ENCODE measurements around the gene PADI2.

The PADI2 gene

DNA sequence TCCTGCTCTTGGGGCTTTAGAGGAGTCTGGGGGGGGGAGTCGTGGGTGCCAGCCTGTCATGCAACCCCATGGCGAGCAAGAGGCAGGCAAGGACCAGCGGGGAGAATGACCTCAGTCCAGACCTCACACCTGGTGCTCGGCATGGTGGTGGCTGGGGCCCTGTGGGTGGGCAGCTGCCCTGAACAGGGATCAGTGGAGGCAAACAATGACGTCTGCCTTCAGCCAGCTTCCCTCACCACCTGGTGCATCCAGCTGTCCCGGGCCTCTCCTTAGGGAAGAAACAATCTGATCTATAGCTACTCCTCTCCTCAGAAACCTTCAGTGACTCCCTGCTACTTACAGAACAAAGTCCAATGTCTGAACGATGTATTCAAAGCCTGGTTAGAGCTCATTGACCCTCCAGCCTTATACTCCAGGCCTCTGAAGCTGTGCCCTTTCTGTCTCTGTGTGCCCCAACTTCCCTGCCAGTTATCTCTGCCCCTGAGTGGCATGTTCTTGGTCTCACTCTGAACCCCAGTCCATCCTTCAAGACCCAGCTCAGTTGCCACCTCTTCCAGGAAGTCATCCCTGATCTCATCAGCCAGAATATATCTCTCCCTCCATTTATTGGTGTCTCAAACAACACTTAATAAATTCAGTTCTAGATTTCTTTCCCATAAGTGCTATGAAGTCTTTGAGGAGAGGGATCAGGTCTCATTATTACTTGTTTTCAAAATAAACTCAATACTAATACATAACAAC is 6.6 kb downstream of the PADI2 start:
- DNase-seq: no peak

DNA sequence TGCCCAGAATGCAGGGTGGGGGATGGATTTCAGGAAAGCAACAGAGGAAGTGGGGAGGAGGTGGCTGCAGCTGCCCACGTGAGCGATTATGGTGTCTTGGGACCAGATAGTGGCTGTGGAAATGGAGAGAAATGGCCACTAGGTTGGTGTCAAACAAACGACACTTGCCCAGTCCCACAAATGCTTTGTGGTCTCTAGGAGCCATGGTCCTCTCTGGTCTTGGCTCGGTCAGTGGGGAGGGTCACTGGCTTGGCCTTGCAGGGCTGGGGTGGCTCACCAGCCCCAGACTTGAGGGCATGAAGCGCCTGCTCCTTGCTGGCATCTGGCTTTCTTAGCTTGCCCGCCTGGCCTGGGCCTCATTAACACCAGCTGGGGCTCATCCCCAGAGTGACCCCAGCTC is 7.2 kb downstream of the PADI2 start:
- DNase-seq: no peak

DNA sequence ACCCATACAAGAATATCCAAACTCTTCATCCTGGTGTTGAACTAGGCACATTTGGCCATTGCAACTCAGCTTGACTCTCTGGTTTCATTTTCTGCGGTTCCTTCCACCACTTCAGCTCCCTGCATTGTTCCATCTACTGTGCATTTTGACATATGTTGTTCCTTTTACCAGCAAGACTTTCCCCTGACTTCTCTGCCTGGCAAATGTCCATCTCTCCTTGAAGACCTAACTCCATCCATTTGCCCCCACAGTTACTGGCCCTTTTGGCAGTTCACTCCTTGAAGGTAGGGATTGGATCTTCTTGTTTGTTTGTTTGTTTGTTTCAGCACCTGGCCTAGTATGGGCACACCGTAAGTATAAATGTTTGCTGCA is 8.7 kb downstream of the PADI2 start:
- DNase-seq: no peak

DNA sequence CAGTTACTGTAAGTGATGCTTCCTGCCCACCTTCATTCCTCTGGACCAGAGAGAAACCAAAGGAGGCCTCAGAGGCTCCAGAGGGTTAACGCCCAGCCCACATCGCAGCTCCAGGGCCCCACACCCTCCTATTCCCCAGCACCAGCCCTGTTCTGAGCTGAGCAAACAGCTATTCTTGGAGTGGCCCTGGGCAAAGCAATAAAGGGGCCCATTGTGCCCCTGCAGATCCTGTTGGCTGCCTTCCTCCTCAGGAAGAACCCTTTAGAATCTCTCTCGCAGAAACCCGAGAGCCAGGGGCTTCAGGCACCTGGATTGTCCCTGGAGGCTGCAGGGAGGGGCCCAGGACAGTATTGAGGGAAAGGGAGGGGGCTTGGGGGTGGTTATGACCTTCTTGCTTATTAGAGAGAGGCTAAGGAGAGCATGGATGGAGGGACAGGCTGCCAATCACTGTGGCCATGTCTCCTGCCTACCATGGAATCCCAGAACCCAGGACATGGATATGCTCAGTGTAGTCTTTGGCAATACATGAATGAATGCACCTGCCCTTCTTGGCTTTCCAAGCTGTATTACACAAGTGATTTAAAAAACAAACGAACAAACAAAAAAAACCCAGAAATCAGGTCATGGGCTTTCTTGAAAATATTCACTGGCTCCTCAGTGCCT is 9.2 kb downstream of the PADI2 start:
- DNase-seq: no peak

DNA sequence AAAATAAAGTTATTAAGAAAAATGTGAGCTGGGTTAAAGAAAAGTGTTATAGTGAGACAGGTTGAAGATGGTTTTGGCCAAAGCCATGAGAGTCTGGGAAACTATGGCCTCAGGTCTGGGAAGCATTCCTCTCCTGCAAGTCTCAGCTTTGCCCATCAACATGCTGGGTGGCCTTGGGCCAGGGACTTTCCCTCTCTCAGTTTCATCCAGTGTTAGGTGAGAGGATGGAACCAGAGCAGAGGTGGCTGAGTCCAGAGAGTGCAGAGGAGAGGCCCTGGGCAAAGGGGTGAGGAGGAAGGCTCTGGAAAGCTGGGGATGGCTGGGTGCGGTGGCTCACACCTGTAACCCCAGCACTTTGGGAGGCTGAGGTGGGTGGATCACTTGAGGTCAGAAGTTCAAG is 10.5 kb downstream of the PADI2 start:
- DNase-seq: no peak

DNA sequence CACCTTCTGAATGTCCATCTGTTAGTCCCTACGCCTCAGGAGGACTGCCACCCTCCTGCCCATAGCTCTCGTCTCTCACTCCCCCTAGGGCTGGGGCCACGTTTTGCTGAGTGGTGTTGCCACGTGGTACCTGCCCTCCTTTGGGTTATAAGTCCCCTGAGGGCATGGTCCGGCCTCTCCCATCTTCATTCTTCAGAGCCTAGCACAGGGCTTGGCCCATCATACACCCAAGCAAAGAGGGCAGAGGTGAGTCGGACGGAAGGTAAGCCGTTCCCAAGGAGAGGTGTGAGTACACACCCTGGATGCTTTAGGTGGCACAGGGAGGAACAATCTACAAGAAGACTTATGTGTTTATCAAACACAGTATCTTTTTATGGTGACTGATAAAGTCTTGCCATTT is 10.9 kb downstream of the PADI2 start:
- DNase-seq: no peak

DNA sequence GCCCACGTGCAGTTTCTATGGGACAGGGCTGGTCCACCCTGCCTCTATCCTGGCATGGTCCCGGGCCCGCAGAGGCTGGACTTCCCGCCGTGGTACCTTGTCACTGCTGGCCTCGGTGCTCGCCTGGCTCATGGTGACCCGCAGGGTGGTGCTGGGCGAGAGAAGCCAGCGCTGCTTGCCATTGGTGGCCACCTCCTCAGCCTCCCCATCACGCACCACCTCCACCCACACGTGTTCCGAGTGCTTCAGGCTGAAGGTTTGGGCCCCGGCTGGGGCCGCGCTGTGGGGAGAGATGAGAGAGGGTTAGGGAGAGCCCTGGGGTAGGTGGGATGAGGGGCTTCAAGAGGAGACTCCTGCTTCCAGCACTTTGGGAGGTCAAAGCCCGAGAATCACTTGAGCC is 14.5 kb downstream of the PADI2 start:
- DNase-seq: no peak

DNA sequence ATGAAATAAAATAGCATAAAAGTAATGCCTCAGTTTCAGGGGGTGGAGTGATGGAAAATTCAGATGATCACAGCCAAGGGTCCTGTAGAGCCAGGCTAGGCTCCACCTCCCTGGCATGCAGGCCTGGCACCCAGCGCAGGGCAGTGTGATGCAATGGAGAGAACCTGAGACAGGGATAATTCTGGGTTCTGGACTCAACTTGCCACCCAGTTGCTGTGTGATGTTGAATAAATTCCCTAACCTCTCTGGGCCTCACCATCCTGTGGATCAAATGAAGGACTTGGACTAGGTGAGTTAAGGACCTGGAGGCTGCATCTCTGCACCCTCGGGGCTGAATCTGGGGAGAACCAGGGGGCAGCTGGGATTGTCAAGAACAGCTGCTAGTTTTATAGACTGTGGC is 17.0 kb downstream of the PADI2 start:
- DNase-seq: no peak

DNA sequence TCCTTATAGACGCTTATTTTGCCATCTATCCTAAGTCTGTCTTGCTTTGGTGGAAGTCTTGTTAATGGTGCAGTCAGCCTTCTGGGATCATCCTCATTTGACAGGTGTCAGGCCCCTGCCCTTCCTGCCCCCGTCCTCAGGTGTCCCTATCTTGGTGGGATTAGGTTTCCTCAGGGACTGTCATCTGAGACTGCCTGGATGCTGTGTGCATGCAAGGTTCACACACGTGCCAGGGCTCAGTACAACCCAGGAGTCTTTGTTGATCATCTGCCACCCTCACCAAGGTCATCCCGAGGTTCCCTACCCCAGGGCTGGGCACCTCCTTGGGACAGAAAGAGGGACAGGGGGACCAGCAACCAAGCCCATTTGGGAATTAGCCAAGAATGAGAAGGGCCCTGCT is 18.0 kb downstream of the PADI2 start:
- DNase-seq: no peak

DNA sequence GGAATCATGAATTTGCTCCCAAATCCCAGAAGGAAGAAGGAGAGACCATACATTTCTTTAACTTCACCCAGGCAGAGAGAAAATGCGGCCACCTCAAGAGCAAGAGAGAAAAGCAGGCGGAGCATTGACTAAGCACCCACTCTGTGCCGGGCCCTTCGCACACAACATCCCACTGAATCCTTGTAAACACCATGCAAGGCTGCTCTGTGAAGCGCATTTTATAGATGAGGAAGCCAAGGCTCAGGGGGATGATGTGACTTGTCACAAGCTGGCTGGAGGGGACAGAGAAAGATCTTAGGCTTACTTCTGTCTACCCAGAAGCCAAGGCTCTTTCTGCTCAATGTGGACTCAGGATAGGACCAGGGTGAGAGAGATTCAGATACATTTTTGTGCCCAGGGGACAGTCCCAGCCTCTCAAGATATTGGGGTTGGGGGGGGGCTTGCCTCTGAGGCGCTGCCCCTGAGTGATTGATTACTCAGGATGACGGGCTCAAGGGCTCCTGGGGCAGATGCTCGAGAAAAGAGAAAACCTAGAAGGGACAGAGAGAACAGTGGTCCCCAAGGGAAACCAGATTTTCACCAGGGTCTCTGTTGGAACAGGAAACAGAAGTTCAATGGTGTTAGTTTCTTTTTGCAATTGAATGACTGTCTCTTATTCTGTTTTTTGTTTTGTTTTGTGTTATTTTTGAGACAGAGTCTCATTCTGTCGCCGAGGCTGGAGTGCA is 19.5 kb downstream of the PADI2 start:
- no peak for DNase-seq

DNA sequence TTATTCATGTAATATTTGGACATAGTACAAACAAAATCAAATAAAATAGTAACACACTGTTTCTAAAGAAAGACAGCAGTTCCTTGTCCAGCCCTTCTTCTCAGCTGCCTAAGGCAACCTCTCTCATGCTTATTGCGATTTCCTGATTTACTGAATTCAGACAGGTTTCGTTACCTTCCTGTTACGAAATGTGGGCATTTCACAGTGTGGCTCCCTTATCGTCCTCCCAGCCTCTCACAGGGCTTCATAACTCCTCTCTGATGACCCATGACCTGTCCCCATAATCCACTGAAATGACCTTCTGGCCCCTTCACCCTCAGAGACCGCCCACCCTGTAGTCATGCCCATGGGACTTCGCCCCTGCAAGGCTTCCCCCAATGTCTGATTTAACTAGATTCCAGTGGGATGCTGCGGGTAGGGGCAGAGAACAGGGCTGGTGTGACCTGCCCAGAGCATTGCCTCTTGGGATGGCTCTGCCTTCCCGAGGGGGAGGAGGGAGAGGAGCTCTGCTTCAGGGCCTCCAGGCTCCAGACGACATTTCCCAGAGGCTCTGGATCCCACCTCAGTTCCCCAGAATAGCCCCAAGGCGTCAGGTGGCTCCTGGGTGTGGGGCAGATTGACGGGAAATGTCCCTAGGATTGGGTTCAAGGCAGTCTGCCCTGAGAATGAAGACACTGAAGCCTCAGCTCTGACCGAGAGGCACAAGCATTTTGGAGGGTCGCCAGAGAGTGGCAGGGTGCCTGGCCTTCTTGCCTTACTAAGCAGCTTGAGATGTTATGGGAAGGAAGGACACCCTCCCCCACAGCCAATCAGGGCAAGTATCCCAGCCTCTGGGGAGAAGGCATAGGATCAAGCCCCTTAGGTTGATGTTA is 20.6 kb downstream of the PADI2 start:
- DNase-seq: peak; percentile 53

DNA sequence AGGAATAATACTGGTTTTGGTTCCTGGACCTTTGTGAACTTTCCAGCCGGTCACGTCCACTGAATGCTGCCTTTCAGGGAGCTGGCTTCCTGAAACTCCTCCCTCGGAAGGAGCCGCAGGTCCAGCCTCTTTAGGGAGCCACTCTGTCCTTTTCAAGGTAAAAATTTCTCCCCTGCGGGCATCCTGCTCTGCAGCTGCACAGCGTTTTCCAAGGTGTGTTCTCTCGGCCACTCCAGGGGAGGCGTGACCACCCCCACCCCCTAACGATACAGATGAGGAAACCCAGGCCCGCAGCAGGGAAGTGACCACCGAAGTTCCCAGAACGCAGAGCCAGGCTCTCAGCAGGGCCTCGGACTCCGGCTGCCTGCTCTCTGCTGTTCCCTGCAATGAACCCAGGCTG is 21.5 kb downstream of the PADI2 start:
- no peak for DNase-seq

DNA sequence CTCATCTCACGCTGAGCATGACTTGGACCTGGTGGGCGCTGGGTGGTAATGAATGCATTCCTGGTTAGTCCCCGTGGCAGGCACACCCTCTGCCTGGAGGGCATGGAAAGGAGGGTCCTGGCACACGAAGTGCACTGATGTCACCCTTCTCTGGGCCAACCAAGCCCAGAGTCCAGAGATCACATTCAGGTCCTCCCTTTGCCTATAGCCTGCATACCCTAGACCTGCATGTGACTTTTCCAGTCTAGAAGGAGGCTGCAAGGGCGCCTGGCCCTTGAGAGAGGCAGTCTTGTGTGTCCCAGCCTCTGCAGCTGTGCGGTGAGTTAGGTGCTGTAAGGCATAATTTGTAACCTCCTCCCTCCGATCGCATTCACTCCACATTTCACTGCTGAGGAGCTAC is 22.1 kb downstream of the PADI2 start:
- DNase-seq: no peak

DNA sequence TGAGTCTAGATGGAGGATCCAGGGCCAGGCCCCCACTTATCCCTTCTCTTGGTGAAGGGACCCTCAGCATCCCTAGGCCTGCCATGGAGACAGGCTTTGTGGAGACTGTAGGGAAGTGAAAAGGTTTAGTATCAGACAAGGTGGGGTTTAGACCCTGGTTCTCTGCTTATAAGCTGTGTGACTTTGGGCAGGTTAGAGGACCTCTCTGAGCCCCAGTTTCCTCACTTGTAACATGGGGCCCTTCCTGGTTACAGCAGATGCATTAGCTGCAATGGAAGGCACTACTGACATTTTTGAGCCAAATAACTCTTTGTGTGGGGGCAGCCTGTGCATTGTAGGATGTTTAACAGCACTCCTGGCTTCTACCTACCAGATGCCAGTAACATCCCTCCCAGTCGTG is 22.7 kb downstream of the PADI2 start:
- DNase-seq: no peak

DNA sequence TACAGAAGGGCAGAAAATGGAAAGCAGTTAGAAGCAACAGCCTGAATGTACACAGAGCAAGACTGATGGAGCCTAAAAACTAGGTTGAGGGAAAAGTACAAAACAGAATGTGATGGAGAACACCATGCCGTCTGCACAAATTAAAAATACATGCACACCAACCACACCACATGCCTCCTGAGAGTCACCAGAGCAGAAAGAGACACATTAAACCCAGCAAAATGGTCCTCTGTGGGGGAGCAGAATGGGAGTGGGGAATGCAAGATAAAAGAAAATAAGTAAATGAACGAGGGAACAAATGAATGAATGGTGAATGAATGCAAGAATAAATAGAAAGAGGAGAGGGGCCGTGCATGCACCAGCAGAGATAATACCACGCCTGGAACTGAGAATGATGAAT is 24.1 kb downstream of the PADI2 start:
- no peak for DNase-seq

DNA sequence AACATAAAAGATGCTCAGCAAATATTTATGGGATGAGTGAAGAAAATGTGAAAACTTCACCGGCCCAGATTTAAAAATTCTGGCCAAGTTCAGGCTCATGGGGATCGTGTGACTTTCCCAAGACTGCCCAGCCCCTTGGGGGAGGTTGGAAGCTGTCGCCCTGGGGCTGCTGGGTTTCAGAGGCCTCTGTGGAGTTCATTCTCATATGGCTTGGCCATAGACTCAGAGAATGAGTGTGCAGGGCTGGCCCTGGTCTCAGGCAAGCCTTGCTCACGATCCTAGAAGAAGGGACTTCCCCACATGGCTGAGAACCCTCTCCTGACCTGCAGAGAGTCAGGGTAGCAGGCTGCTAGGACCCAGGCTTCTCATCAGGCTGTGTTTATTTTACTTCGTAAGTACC is 24.6 kb downstream of the PADI2 start:
- DNase-seq: peak; percentile 32

DNA sequence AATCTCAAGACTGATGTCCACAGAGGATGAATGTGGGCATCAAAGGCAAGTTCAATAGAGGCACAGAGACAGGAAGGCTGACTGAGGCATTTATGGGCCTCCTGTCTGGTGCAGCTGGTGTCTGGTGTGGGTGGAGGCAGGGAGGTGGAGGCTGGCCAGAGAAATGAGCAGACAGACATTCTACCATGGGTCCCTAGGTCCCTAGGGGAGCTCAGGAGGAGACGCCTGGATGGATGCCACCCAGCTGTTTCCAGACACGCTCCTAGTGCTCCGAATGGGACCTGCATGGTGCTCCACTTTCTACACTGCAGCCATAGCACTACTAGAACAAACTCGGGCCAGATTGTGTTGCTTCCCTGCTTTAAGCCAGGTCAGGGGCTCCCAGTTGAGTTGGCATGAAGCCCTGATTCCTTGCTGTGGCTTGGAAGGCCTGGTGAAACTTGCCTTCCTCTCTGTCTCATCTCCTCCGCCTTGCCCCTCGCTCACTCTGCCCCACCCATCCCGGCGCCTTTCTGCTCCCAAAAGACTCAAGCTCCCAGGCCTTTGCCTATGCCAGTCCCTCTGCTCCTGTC is 25.3 kb downstream of the PADI2 start:
- no peak for DNase-seq

DNA sequence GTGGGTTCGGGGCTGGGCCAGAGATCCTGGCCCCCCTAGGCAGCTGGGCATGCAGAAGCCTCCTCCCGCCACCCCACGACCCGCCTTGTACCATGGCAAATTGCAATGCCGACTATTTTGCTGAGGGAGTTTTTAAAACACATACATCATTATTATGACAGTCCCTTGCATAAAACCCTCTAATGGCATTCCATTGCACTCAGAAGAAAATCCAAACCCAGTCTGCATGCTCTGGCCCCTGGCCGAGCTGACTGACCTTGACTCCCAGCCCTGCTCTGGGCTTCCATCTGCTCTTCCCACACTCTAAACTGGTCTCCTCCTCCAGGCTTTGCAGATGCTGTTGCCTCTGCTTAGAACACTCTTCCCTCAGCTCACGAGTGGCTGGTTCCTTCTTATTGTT is 28.0 kb downstream of the PADI2 start:
- no peak for DNase-seq

DNA sequence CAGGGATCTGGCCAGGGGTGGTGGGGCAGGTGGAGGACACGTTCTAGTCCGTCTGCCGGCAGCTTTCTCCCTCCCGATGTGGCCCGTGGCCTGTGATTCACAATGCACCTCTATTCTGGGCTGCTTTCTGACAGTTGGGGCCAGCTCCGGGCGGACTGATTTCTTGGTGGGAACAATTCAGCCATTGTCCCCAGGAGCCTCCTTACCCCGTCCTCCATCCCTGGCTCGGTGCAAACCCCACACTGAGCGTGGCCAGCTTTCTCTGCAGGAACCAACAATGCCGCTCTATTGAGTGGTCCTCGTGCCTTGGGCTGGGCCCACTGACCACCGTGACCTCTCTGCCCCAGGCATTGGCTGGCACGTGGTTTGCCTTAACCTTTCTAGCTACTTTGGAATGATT is 29.7 kb downstream of the PADI2 start:
- DNase-seq: no peak

DNA sequence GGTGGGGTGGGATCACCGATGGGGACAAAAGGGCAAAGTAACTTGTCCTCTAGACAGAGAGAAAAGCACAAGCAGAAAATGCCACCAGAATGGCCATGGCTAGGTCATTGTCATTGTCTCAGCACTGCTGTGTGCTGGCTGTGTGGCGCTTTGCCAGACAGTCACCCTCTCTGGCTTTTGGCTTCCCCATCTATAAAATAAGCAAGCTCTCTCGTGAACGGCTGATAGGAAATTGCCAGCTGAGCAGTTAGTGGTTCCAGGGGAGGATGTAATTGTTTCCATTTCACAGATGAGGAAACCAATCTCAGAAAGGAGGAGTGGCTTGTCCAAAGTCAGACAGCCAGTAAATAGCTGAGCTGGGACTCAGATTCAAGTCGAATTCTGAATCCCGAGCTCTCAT is 32.5 kb downstream of the PADI2 start:
- DNase-seq: no peak

DNA sequence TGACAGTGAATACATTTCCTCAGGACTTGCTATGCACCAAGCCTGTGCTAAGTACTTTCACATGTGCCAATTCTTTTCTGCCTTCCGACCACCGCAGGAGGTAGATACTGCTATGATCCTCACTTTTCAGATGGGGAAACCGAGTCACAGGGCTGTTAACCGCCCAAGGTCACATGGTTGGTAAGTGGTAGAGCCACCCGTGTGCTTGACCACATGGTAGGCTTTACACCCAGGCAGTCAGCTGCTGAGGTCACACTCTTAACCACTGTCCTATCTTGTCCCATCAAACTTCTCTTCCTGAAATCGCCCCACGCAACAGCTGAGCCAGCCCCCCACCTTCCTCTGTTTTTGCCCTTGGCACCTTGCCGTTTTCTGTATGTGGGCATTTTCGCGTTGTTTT is 34.5 kb downstream of the PADI2 start:
- DNase-seq: no peak

DNA sequence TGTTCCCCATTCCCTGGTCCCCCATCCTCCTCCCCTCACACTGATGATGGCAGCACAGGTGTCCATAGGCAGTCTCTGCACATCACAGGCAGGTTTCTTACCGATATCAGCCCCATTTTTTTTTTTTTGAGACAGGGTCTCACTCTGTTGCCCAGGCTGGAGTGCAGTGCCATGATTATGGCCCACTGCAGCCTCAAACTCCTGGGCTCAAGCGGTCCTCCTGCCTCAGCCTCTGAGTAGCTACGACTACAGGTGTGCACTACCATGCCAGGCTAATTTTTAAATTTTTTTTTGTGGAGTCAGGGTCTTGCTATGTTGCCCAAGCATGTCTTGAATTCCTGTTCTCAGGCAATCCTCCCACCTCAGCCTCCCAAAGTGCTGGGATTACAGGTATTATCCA is 36.5 kb downstream of the PADI2 start:
- no peak for DNase-seq

DNA sequence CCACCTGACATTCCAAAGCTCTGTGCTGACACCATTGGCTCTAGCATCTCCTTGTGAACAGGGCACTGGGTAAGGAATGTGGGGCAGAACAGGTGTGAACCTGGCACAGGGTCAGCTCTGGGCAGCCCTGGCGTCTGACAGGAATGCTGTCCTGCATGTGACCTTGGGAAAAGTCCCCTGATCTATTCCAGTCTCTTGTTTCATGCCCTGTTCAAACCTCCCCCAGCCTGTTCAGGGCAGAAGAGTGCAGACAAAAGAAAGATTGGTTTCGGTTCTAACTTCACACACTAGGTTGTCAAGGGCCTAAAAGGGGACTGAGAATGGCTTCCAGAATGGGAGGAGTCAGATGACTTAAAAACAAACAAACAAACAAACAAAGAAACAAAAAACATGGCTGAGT is 37.8 kb downstream of the PADI2 start:
- DNase-seq: no peak

Measured in EL (cell line).